Prostate gland (tissue), 2 donors: ENCODE measurements around the gene MYH9. TPM values are rescaled to one million over a fixed set of nuclear protein-coding genes. Genes with fewer than 3 reads are reported as not detected.

Source experiments
- DNase-seq: peaks from one replicate; pipeline ENCODE4 v3.0.0-alpha.2; 2019; ENCODE audit warnings: low spot score
- H3K27ac ChIP-seq, 2 donors: fragments of 200-600 bp; sonication (generic); 2 replicates each; pipeline ENCODE4 v1.5.1; 2017 to 2019
- H3K27me3 ChIP-seq: fragments of 200-600 bp; sonication (generic); replicated peaks from 2 replicates; pipeline ENCODE4 v1.5.1; 2019; ENCODE audit not compliant: insufficient read depth
- H3K36me3 ChIP-seq, 2 donors: fragments of 200-600 bp; sonication (generic); 1 replicate in 1 of 2; 2 replicates in 1 of 2; pipeline versions ENCODE4 v1.5.1 to v1.8.1; 2017 to 2019
- H3K4me1 ChIP-seq: fragments of 200-600 bp; sonication (generic); replicated peaks from 2 replicates; pipeline ENCODE4 v1.5.1; 2019
- H3K4me3 ChIP-seq, 2 donors: fragments of 200-600 bp; sonication (generic); 2 replicates each; pipeline ENCODE4 v1.5.1; 2017 to 2019
- H3K9me3 ChIP-seq: fragments of 200-600 bp; sonication (generic); 2 replicates; pipeline ENCODE4 v1.5.1; 2017
- POLR2A ChIP-seq: fragments of 450-650 bp; IDR thresholded peaks from one replicate; pipeline ENCODE4 v1.6.1; 2016; ENCODE audit warnings: antibody characterized with exemption, mild to moderate bottlenecking
- POLR2AphosphoS5 ChIP-seq: sonication (generic); formaldehyde crosslinking; IDR thresholded peaks from one replicate; pipeline ENCODE4 v1.6.1; 2017; ENCODE audit warnings: antibody characterized with exemption
- WGBS: methylation state at CpG from one replicate; pipeline ENCODE4 v1.1.5; 2018; 5-methylcytosine and 5-hydroxymethylcytosine counted together
- intact Hi-C: fragments of 100-400 bp; cut with DNase I; formaldehyde crosslinking; loops from one replicate; pipeline ENCODE4 v1.14.2; 2022
- total RNA-seq, 2 donors: library from RNA; depleted of rRNA; stranded (reverse); fragments of >200 nt; gene quantifications; one replicate each; pipeline ENCODE4 v1.1.0, GENCODE V29; 2016
- TF ChIP-seq, protein P1 (sequence below), 4 experiments: fragments of 200-600 bp in 2 of 4; fragments of 450-650 bp in 2 of 4; sonication (generic) in 2 of 4; IDR thresholded peaks; 1 replicate in 3 of 4; 2 replicates in 1 of 4; pipeline ENCODE4 v1.5.1; 2016 to 2019; ENCODE audit warnings: antibody characterized with exemption in 4 of 4, mild to moderate bottlenecking in 2 of 4, moderate library complexity in 2 of 4

Gene MYH9
- total RNA-seq, 2 donors from 2014 or later: 295 to 329 TPM

DNA sequence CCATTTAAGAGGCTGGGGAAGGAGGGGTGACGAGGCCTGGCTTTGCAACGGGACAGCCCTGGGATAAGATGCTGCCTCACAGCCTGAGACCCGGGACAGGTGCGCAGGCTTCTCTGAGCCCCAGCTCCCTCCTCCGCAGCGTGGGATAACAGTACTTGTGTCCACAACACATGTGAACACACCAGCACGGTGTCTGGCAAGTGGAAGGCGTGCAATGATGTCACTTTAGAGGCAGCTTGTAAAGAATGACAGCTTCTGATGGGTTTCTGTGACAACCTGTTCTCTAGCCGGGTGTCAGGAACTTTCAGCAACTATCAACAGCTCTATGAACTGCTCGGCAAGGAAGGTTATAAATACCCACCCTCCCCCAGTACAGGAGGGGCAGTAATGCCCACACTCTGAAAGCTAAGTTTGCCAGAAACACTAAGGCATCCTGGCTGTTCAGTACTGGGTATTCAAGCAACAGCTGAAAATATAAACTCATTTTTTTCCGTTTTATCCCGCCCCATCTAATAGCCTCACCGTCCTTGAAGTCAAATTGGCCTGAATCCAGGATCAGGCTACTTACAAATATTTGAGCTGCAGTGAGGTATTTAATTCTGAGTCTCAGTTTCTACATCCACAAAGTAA lies 59.7 kb downstream of the MYH9 start:
- H3K4me3 ChIP-seq: no peak overlapping the region
- peak; percentile 72 for DNase-seq
- H3K27me3 ChIP-seq: no peaks in the 10 kb centered on the region
- no peaks in the 10 kb centered on the region for H3K9me3 ChIP-seq
- TF ChIP-seq POLR2A (peak; percentile 12), POLR2AphosphoS5 (peak; percentile 80)
- TF ChIP-seq, protein P1, sequence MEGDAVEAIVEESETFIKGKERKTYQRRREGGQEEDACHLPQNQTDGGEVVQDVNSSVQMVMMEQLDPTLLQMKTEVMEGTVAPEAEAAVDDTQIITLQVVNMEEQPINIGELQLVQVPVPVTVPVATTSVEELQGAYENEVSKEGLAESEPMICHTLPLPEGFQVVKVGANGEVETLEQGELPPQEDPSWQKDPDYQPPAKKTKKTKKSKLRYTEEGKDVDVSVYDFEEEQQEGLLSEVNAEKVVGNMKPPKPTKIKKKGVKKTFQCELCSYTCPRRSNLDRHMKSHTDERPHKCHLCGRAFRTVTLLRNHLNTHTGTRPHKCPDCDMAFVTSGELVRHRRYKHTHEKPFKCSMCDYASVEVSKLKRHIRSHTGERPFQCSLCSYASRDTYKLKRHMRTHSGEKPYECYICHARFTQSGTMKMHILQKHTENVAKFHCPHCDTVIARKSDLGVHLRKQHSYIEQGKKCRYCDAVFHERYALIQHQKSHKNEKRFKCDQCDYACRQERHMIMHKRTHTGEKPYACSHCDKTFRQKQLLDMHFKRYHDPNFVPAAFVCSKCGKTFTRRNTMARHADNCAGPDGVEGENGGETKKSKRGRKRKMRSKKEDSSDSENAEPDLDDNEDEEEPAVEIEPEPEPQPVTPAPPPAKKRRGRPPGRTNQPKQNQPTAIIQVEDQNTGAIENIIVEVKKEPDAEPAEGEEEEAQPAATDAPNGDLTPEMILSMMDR (IDR thresholded peaks at IDR 0.05): no peak
- peak overlapping the region; percentile 94 to 96 for H3K27ac ChIP-seq
- intact Hi-C loops: loop anchor here (2.0 kb wide), 2 partner anchors 59 to 137 kb away; partner anchors contain the start of gene MYH9
- H3K4me1 ChIP-seq: peaks cover 95% of the 10 kb centered on the region
- H3K36me3 ChIP-seq: peaks cover 0 to 7% of the 10 kb centered on the region in 2 donors
- 26% methylated on average over 13 of the region's 13 CpGs for whole genome bisulfite sequencing

DNA sequence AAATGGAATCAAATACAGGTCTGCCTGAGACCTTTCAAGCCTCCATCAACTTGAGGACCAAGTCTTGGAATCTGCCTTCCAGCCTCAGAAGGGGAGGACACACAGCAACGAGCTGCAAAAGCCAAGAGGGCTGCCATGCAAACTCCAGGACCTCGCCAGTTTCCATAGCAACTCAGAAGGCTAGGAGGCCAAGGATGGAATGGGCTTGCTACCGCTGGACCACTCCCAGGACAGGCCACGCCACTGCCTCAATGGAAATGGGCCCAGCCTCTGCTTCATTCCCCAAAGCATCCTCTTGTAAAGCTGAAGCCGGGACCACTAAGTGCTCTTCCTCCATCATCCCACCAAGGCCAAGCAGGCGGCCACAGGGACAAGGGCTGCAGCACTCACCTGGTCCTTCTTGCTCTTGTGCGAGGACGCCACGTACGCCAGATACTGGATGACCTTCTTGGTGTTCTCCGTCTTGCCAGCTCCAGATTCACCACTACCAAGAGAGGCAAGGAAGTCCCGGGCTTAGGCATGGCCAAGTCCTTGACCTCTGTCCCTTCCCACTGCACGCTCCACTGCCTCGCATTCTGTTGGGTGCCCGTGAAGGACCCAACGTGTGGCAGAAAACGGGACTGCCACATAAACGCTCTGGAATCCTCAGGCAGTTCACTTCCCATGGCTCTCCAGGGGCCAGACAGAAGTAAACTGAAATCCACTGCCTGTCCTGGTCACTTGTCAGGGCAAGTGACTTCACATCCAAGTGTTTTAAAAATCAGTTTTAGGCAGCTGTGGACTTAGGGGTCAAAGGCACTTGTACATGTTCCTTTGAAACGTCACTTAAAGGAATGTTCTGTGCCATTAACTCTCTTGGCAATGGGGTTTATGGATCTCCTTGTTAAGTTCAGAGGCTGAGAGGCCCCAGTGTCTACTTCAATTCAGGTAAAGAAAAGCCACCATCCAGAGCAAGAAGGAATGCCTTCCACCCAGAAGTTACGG lies 61.3 kb downstream of the MYH9 start:
- H3K27ac ChIP-seq: peak overlapping the region; percentile 94 to 96
- H3K4me3 ChIP-seq: no peak overlapping the region
- no peaks in the 10 kb centered on the region for H3K27me3 ChIP-seq
- TF ChIP-seq, protein P1 (IDR thresholded peaks at IDR 0.05): no peak
- no peak for TF ChIP-seq POLR2AphosphoS5
- no peak for TF ChIP-seq POLR2A
- WGBS: 64% methylated on average over 20 of the region's 20 CpGs
- DNase-seq: no peak
- peaks cover 8 to 19% of the 10 kb centered on the region in 2 donors for H3K36me3 ChIP-seq
- no peaks in the 10 kb centered on the region for H3K9me3 ChIP-seq
- intact Hi-C loops: no loop called here
- H3K4me1 ChIP-seq: peaks cover 84% of the 10 kb centered on the region

DNA sequence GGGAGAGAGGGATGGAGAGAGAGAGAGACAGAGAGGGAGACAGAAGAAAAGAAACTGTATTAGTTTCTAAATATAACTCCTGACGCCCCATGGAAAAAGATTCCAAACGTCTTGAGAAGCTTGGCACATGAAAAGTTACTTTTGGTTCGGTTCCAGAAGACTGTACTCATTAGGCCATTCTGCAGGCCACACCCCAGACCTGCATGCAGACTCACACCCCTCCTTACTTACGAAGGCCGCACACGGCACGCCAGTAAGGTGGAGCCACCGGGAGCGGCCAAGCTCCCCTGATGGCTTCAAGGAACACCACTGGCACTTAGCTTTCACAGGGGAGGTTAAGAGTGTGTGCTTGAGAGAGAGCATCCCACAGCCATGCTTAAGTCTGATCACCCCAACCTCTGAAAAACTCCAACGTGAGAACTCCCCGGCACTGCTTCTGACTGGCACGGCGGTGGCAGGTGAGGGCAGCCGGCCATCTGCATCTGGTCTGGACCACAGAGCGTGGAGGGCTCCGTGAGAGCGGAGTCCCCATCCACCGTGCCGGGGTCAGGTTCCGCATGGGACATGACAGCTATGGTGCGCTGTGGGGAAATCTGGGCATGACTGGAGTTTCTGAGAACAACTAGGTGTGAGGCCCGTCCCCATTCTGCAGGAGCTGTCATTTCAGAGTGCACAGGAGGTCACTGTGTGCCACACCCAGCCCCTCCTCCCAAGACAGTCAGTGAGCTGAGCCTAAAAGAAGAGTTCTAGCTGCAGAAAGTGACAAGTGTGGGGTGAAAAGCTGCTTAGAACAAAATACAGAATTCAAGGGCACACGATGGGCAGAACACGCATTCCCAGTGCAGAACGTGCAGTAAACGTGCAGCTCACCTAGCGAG lies 62.4 kb downstream of the MYH9 start:
- Histone ChIP-seq H3K4me1 (peaks cover 74% of the 10 kb centered on the region), H3K9me3 (no peaks in the 10 kb centered on the region), H3K4me3 (no peak overlapping the region), H3K27me3 (no peaks in the 10 kb centered on the region), H3K27ac (peak overlapping the region; percentile 94 to 96), H3K36me3 (peaks cover 15 to 29% of the 10 kb centered on the region in 2 donors)
- intact Hi-C loops: no loop called here
- TF ChIP-seq, protein P1 (IDR thresholded peaks at IDR 0.05): no peak
- TF ChIP-seq POLR2AphosphoS5 (peak; percentile 98), POLR2A (peak; percentile 65)
- DNase-seq: peak; percentile 95
- 54% methylated on average over 27 of the region's 27 CpGs for WGBS

DNA sequence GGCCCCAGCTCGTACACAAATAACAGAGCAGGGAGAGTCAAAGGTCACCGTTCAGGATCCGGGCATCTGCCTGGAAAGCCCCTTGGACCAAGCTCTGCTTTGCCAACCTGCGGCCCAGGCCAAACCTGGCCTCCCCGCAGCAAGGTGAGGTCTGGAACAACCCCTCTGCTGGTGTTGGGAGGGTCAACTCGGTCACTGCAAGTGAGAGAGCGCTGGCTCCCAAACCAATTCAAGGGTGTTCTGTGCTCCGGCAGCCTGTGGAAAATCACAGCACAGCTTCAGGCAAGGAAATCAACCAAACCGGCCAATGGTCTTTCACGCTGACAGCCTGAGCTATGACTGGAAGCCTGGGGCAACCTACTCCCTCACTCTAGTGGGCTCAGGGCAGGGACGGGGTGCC lies 63.4 kb downstream of the MYH9 start:
- H3K4me1 ChIP-seq: peaks cover 64% of the 10 kb centered on the region
- peaks cover 25 to 39% of the 10 kb centered on the region in 2 donors for H3K36me3 ChIP-seq
- H3K9me3 ChIP-seq: no peaks in the 10 kb centered on the region
- intact Hi-C loops: no loop called here
- TF ChIP-seq, protein P1 (IDR thresholded peaks at IDR 0.05): no peak
- TF ChIP-seq POLR2AphosphoS5: no peak
- no peak for TF ChIP-seq POLR2A
- peak overlapping the region; percentile 94 to 96 for H3K27ac ChIP-seq
- no peaks in the 10 kb centered on the region for H3K27me3 ChIP-seq
- no peak for DNase-seq
- 63% methylated on average over 11 of the region's 11 CpGs for WGBS
- H3K4me3 ChIP-seq: no peak overlapping the region
